ENCODE measurements around the gene CHRM5. TPM values are rescaled to one million over a fixed set of nuclear protein-coding genes. Genes with fewer than 3 reads are reported as not detected.
A peak's percentile ranks its signal among the peaks of the same experiment; 100 is the strongest.

The CHRM5 gene
- total and polyA plus RNA-seq, 9 of the 15 experiments (the other 6 are each of a cell fraction or from before 2014, with no cell fraction given): not detected

DNA sequence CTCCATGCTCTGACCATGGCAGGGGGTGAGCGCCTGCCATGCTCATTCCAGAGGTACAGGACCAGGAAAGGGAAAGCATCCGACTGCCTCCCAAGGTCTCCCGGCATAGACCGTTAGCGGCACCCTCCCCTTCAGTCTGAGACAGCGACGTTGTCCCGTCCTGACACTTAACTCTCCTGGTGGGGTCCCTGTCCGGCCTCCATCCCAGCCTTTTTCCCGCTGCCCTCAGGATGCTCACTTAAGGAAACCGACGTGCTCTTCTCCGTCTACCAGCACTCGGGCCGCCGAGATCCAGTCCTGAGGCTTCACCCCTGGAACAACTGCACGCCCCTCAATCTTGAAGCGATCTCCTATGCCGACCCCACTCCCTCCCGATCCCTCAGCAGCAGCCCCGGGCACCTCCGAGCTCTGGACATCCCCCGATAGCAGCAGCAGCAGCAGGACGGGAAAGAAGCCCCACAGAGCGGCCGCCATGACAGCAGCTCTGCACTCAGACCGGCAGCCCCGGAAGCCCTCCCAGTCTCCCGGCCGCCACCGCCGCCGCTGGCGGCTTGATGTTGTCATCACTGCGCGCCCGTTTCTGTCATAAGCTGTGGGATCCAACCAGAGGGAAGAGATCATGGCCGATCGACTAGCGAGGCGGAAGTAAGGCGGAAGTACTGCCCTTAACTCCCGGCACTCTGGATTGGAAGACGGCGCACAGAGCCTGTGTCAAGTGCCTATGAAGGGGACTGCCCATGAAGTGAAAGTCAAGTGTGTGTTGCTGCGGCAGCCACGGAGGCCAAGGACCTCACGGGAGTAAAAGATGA lies 133.3 kb downstream of the CHRM5 start, which contains the start of the genes EMC7 and PGBD4 (continued):
- TF ChIP-seq, protein P1, sequence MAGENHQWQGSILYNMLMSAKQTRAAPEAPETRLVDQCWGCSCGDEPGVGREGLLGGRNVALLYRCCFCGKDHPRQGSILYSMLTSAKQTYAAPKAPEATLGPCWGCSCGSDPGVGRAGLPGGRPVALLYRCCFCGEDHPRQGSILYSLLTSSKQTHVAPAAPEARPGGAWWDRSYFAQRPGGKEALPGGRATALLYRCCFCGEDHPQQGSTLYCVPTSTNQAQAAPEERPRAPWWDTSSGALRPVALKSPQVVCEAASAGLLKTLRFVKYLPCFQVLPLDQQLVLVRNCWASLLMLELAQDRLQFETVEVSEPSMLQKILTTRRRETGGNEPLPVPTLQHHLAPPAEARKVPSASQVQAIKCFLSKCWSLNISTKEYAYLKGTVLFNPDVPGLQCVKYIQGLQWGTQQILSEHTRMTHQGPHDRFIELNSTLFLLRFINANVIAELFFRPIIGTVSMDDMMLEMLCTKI (IDR thresholded peaks at IDR 0.05; ENCODE audit: partially characterized antibody): no peak
- TF ChIP-seq POLR2G (IDR thresholded peaks at IDR 0.05; ENCODE audit: low read depth, low read length) (peak; percentile 100), MAFG (tag; conservative IDR thresholded peaks at IDR 0.05) (no peak), SNIP1 (IDR thresholded peaks at IDR 0.05; ENCODE audit: low read depth) (no peak), NR3C1 (CRISPR knock-in tag; IDR thresholded peaks at IDR 0.05) (no peak), POLR3A (IDR thresholded peaks at IDR 0.05; ENCODE audit: borderline replicate concordance, extremely low read depth, insufficient read depth, insufficient read length) (no peak), KAT2B (IDR thresholded peaks at IDR 0.05; ENCODE audit: low read depth, low read length) (no peak), TEAD1 (CRISPR knock-in tag; IDR thresholded peaks at IDR 0.05) (peak in 1 of 2 experiments; percentile 61; a peak in 1 of 4 replicates), COPS2 (conservative IDR thresholded peaks at IDR 0.05) (no peak), NFYB (IDR thresholded peaks at IDR 0.05; ENCODE audit: extremely low read depth, insufficient read length) (peak; percentile 80), GABPB1 (CRISPR knock-in tag; IDR thresholded peaks at IDR 0.05) (peak; percentile 94), RFX7 (CRISPR knock-in tag; IDR thresholded peaks at IDR 0.05) (no peak), PYGO2 (tag; IDR thresholded peaks at IDR 0.05) (no peak), KHSRP (IDR thresholded peaks at IDR 0.05) (peak; percentile 85), ZNF668 (CRISPR knock-in tag; IDR thresholded peaks at IDR 0.05) (no peak), DACH1 (IDR thresholded peaks at IDR 0.05; ENCODE audit: partially characterized antibody) (no peak), MAFK (IDR thresholded peaks at IDR 0.05; ENCODE audit: low read length) (no peak), CEBPG (CRISPR knock-in tag; IDR thresholded peaks at IDR 0.05) (no peak), CEBPG (tag; conservative IDR thresholded peaks at IDR 0.05 in 1 of 2, IDR thresholded peaks at IDR 0.05 in 1 of 2) (no peak), RFX1 (IDR thresholded peaks at IDR 0.05) (no peak; the same call in 1 of the 2 replicates), SMARCA4 (IDR thresholded peaks at IDR 0.05) (no peak), ZNF184 (CRISPR knock-in tag; IDR thresholded peaks at IDR 0.05) (no peak), SLC30A9 (CRISPR knock-in tag; IDR thresholded peaks at IDR 0.05) (no peak)
- TF ChIP-seq, protein P2, sequence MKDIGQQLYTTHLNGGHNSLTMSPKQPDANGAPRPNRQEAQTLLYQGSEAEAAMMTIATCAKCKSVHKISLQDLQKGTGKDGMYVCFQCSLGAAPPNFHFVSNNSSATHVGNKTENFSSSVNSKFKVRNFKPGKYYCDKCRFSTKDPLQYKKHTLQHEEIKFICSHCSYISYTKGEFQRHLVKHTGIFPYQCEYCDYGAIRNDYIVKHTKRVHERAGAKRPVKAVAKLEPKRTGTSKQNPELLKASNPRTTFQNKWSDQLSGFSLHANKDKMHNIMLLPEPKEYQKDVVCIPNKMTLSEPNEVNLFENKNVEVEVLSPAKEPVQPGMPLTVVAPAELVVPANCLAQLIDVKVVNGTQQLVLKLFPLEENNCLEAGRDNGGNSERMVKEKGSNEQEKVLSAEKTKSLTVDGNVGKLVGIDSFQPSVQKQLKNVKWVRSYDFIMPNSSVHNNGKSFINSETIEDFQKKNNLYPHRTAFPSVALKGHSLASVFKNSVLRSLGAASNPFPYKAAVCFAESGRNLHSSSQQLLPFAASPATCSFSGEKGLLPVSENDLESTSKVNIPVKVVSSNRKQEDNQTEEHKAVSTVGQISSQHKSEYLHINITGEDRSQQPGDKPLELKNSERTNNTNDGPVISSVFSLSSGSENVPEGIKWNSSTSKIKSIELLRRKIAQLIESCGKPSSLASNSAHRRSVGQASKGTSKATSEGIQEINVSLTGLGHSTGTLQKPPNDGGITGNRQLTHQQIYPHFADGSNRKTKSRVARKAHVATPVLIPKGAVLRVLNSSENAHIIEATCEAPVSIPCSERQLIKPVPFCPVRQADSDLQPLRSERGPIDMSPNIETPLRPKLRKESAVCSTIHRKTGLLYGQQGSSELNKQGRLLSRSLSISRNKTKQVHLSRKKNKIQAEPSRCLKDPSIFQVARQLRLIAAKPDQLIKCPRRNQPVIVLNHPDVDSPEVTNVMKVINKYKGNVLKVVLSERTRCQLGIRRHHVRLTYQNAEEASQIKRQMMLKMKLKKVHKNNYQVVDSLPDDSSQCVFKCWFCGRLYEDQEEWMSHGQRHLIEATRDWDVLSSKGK (CRISPR knock-in tag; IDR thresholded peaks at IDR 0.05): no peak

Data from K562 (cell line).